ENCODE data around the gene GBF1.
"Not testable (repeated sequence)": the region's sequence is repeated elsewhere in the genome, so short reads cannot be mapped to it uniquely, and the experiment has no call there.

Gene GBF1

GRCh38 chr10:102231357-102232318, 13.7 kb upstream of the GBF1 start:
- DNase-seq (ENCODE audit: low spot score) = peak; percentile 78

DNA sequence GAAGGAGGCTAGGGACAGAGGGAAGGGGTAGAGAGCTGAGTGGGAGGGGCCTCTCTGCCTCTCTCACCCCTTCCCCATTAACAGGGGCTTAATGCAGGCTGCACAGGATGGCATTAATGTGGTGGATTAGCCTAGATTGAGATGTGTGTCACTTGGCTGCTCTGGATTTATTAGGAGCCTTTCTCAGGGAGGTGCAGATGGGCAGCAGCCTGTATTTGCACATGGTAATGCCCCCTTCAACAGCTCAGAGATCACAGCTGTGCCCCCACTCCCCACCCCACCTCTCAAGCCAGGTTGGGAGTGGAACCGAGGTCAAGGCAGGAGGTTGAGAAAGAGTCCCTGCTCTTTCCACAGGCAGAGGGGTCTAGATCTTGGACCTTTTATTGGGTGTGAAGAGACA, 11.3 kb upstream of the GBF1 start:
- DNase-seq (ENCODE audit: low spot score) = no peak

GRCh38 chr10:102234888-102235597, 10.3 kb upstream of the GBF1 start:
- no peak for DNase-seq (ENCODE audit: low spot score)

DNA sequence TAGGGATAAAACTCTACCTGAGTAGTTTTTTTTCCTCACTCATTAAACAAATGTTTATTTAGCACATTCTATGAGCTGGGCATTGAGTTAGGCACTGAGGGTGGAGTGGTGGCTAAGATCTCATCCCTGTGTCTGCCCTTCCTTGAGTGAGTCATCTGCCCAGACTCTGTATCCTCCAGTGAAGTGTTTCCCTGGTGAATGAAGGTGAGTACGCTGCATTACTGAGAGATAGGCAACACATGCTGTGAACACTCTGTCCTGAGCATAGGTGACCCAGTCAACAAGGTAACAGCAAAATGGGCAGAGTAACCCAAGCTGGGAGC, 9.8 kb upstream of the GBF1 start:
- DNase-seq (ENCODE audit: low spot score) = no peak

- DNase-seq (ENCODE audit: low spot score) = no peak
Observed at GRCh38 chr10:102236006-102236405, 9.3 kb upstream of the GBF1 start.

DNA sequence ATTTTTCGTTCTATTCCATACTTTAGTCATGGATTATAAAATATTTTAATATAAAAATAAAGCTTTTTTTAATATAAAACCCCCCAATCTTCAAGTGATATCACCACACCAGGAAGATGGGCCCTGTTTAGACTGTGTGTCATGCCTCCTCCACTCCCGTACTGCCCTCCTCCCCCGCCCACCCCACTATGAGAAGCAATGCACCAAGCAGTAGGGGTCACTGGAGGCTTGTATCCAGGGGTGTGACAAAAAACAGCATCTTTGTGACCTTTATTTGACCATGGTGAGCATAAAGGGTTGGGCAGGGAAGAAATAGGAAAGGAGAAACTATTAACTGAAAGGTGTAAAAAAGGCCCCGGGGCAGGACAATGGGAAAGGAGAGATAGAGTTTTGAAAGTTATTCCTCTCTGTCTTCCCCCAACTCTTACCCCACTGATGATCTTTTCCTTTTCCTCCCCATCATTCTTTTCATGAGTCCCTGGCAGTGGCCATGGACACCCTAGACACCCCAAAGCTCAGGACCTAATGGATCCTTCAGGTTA, 7.5 kb upstream of the GBF1 start:
- DNase-seq (ENCODE audit: low spot score) = no peak

- DNase-seq (ENCODE audit: low spot score) = no peak
Observed at GRCh38 chr10:102240467-102241031, 4.8 kb upstream of the GBF1 start.

DNA sequence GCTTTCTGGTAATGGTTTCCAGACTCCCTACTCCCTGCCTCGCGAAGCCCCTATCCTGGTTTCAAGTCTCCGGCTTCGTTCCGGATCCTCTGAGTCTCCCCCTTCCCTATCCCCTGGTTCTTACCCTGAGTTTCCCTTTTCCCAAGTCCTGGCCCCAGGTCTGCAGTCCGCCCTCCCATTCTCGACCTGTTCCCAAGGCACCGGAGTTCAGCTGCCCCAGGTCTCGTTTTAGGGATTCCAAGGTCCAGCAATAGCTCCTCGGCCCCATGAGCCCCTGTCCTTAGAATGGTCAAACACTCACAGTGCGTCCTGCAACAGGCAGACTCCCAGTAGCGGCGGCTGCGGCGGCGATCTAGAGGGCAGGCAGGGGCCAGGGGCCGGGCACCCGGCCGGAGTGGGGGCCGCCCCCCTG, 4.3 kb upstream of the GBF1 start:
- DNase-seq (ENCODE audit: low spot score) = no peak

- DNase-seq (ENCODE audit: low spot score) = peak; percentile 93
Observed at GRCh38 chr10:102241444-102242117, 3.8 kb upstream of the GBF1 start, which contains the start of gene PITX3. TSS of gene PITX3 (minus strand) at chr10:102241512. CDS start at chr10:102232080, 9,432 bp downstream.

DNA sequence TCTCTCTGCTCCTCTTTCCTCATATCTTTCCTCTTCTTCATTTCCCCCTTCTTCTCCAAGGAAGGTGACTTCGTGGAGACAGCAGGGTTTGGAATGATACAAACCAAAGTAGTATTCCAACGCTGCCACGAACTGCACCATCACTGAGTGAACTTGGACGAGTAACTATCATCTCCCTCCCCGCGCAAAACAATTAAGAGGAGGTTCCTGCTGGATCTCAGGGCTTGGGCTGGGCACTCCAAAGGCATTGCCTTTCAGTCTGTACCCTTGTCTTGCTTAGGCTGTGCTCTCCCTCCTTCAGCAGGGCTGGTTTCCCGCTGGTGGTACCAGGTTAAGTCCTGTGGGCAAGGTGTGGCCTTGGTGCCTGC, 3.2 kb upstream of the GBF1 start:
- DNase-seq (ENCODE audit: low spot score) = no peak

- DNase-seq (ENCODE audit: low spot score) = no peak
Observed at GRCh38 chr10:102243309-102243708, 2.0 kb upstream of the GBF1 start.

- DNase-seq (ENCODE audit: low spot score) = no peak
Observed at GRCh38 chr10:102245932-102246251, 560 bp downstream of the GBF1 start.

GRCh38 chr10:102246261-102246660, 929 bp downstream of the GBF1 start:
- DNase-seq (ENCODE audit: low spot score) = peak; percentile 22

DNA sequence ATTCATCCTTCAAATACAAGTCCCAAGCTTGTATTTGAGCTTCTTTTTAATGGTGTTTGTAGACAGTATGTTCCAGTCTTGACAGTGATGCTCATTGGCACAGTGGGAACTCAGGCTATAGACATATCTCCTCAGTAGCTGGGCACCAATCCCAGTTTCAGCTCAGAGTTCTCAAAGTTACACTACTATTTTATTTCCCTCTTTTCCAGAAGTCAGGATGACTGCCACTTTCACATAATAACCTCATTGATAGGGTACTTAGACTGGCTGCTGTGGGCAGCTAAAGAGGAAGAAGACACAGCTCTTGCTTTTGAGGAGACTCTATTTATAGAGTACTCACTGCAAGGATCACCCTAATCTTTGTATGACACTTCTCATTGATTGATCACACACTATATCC, 2.4 kb downstream of the GBF1 start:
- no peak for DNase-seq (ENCODE audit: low spot score)

GRCh38 chr10:102252508-102252907, 7.2 kb downstream of the GBF1 start:
- DNase-seq (ENCODE audit: low spot score) = not testable (repeated sequence)

DNA sequence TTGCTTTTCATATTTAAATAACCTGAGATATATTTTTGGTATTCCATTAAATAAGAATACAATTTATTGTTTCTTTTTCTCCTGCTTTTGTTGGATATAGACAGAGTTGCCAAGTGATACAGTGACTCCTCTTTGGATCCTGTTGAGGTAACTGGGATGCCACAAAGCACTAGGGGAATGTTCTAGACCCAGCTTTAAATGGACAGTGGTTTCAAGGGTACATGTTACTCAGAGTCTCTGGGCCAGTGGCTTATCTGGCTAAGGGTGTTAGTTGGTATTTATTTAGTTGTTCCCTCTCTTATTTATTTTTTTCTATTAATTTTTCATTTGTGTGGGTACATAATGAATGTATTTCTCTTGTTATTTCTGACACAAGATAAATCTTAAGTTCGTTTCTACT, 9.1 kb downstream of the GBF1 start:
- DNase-seq (ENCODE audit: low spot score) = no peak

DNA sequence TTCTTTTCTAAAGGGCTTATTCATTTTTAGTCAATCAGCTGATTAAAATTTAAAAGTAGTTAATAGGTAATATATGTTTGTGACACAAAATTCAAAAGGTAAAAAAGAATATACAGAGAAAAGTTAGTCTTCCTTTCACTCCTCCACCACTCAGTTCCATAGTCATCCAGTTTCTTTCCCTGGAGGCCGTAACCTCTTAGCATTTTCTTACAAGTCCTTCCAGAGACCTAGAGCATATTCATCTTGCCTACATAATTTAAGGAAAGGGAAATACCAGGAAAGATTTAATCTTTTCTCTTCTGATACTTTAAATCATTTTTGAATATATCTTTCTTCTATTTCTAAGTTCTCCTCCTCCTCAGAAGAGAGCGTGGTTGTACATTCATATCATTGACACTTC, 10.1 kb downstream of the GBF1 start:
- DNase-seq (ENCODE audit: low spot score) = no peak

GRCh38 chr10:102261196-102261595, 15.9 kb downstream of the GBF1 start:
- DNase-seq (ENCODE audit: low spot score) = no peak

GRCh38 chr10:102261842-102262241, 16.5 kb downstream of the GBF1 start:
- no peak for DNase-seq (ENCODE audit: low spot score)

DNA sequence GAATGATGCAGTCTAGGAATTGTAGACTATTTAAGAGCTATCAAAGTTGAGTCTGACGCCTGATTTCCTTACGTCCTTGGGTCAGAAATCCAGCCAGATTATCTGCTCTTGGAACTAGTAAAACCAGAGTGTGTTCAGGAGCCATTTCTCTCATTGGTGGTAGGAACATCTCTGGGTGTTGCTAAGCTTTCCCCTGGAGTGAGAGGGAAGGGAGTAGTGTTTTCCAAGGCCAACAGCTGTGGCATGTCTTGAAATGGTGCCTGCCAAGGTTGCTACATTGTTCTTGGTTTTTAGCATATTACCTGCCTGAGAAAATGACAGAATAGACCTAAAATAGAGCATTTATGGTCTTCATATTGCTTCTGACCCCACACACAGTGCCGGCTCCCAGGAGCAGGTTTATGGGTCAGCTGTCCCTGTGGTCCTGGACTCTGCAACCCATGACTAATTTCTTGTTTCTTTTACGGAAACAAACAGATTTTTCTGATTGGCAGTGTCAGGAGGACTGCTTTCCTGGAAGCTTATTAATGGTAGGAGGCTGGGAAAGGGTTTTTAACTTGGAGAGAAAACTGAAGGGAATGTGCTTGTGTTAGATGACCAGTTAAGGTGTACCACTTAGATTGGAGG, 17.5 kb downstream of the GBF1 start:
- DNase-seq (ENCODE audit: low spot score) = no peak

DNA sequence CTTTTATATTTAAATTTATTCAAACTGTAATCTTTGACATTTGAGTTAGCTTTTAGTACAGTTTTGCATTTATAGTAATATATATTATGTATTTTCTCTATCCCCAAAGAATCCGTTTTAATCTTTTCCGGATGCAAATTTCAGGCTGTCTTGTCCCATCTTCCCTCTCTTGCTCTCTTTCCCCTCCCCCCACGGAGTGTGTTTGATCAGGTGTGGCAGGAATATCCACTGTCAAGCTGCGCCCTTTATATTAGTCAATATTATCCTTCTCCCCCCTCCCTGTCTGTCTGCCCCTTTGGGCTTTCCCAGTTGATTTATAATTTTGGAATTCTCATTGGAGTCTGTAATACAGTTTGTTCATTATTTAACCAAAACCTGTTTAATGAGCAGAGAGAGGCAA, 19.0 kb downstream of the GBF1 start:
- DNase-seq (ENCODE audit: low spot score) = no peak

DNA sequence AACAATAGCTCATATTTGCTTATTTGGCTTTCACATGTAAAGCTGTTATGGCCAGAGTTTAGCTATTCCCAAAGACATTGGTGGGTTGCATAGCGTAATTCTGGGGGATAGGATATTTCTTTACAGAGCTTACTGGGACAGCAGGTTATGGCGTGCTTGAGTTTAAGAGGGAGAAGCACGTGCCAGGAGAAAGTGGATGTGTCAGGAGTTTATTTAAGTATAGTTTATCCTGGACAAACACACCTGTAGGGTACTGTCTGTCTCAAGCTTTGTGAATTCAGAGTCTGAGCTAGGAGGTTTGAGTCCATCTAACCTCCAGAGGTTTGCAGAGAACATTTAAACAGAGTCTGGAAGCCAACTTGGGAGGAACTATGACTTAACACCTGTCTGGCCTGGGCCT, 21.3 kb downstream of the GBF1 start:
- DNase-seq (ENCODE audit: low spot score) = no peak
